Loucy (cell line): Measurements from ENCODE around the gene ATF7.
A peak's percentile ranks its signal among the peaks of the same experiment; 100 is the strongest.

Experiments used
- H2AFZ ChIP-seq: fragments of 200-600 bp; sonication (generic); 2 replicates; pipeline ENCODE4 v1.6.0; 2016; ENCODE audit warnings: antibody characterized with exemption, mild to moderate bottlenecking, low read length, moderate library complexity
- H3F3A ChIP-seq: fragments of 200-600 bp; 2 replicates; pipeline ENCODE4 v1.6.0; 2016; ENCODE audit warnings: antibody characterized with exemption, low read depth, mild to moderate bottlenecking
- H3K27me3 ChIP-seq: fragments of 200-600 bp; sonication (generic); 2 replicates; pipeline ENCODE4 v1.6.1; 2014; ENCODE audit warnings: low read length, mild to moderate bottlenecking; ENCODE audit not compliant: insufficient read depth, poor library complexity, severe bottlenecking
- H3K36me3 ChIP-seq: fragments of 200-600 bp; sonication (generic); 2 replicates; pipeline ENCODE4 v1.6.1; 2016; ENCODE audit warnings: low read length; ENCODE audit not compliant: insufficient read depth
- H3K4me1 ChIP-seq: fragments of 200-600 bp; sonication (generic); 2 replicates; pipeline ENCODE4 v1.5.1; 2014; ENCODE audit warnings: low read length, mild to moderate bottlenecking; ENCODE audit not compliant: insufficient read depth, poor library complexity, severe bottlenecking
- H3K4me2 ChIP-seq: fragments of 200-600 bp; sonication (generic); 2 replicates; pipeline ENCODE4 v1.6.0; 2014; ENCODE audit warnings: antibody characterized with exemption, low read length, low read depth, mild to moderate bottlenecking; ENCODE audit not compliant: poor library complexity, severe bottlenecking
- H3K4me3 ChIP-seq: fragments of 200-600 bp; sonication (generic); 2 replicates; pipeline ENCODE4 v1.5.1; 2014; ENCODE audit warnings: low read length, mild to moderate bottlenecking, mixed read lengths; ENCODE audit not compliant: poor library complexity, severe bottlenecking
- H3K79me2 ChIP-seq: fragments of 200-600 bp; sonication (generic); 2 replicates; pipeline ENCODE4 v1.6.1; 2014; ENCODE audit warnings: low read length; ENCODE audit not compliant: insufficient read depth
- H3K9ac ChIP-seq: fragments of 200-600 bp; sonication (generic); 2 replicates; pipeline ENCODE4 v1.6.0; 2014; ENCODE audit warnings: mild to moderate bottlenecking, low read depth, low read length, moderate library complexity; ENCODE audit not compliant: poor library complexity, severe bottlenecking
- H3K9me2 ChIP-seq: fragments of 200-600 bp; sonication (generic); replicated peaks from 2 replicates; pipeline ENCODE4 v1.6.1; 2016; ENCODE audit warnings: low read depth, low read length, mixed read lengths
- H3K9me3 ChIP-seq: fragments of 200-600 bp; sonication (generic); 2 replicates; pipeline ENCODE4 v1.6.1; 2014; ENCODE audit warnings: mild to moderate bottlenecking, antibody characterized with exemption, low read length, low read depth; ENCODE audit not compliant: insufficient read depth
- H4K20me1 ChIP-seq: fragments of 200-600 bp; sonication (generic); 2 replicates; pipeline ENCODE4 v1.6.0; 2014; ENCODE audit warnings: antibody characterized with exemption, low read length, mild to moderate bottlenecking; ENCODE audit not compliant: insufficient read depth, poor library complexity, severe bottlenecking
- EZH2phosphoT487 ChIP-seq: fragments of 200-600 bp; IDR thresholded peaks from 2 replicates; pipeline ENCODE4 v1.6.1; 2018; ENCODE audit warnings: antibody characterized with exemption, mild to moderate bottlenecking, moderate library complexity, borderline replicate concordance
- TF ChIP-seq, protein P1 (sequence below): fragments of 200-600 bp; sonication (generic); conservative IDR thresholded peaks from 2 replicates; pipeline ENCODE4 v1.5.1; 2014; ENCODE audit warnings: mild to moderate bottlenecking, antibody characterized with exemption, low read length

ATF7 gene

DNA sequence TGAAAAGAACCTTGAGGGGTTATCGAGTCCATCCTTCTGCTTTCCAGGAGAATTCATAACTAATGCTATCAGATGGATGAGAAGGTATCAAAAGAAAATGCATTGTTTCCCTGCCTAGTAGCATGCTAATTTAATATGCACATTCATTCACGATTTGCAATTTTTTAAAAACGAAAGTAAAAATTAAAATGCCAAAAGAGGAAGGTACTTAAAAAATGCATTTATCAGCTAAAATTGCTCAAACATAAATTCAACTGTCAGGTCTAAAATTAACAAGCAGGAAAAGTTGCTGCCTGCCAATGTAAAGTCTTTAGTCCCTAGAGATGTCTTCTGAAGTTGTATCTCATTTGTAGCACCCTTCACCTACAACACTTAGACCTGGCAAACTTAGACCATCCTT lies 7.9 kb downstream of the ATF7 start:
- peaks cover 24% of the 10 kb centered on the region for H3K4me1 ChIP-seq

GRCh38 chr12:53617700-53618099 lies 8.5 kb downstream of the ATF7 start:
- no peaks in the 10 kb centered on the region for H3K36me3 ChIP-seq
- H3F3A ChIP-seq = no peaks in the 10 kb centered on the region
- no peak for TF ChIP-seq EZH2phosphoT487
- TF ChIP-seq, protein P1, sequence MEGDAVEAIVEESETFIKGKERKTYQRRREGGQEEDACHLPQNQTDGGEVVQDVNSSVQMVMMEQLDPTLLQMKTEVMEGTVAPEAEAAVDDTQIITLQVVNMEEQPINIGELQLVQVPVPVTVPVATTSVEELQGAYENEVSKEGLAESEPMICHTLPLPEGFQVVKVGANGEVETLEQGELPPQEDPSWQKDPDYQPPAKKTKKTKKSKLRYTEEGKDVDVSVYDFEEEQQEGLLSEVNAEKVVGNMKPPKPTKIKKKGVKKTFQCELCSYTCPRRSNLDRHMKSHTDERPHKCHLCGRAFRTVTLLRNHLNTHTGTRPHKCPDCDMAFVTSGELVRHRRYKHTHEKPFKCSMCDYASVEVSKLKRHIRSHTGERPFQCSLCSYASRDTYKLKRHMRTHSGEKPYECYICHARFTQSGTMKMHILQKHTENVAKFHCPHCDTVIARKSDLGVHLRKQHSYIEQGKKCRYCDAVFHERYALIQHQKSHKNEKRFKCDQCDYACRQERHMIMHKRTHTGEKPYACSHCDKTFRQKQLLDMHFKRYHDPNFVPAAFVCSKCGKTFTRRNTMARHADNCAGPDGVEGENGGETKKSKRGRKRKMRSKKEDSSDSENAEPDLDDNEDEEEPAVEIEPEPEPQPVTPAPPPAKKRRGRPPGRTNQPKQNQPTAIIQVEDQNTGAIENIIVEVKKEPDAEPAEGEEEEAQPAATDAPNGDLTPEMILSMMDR = no peak
- no peak overlapping the region for H2AFZ ChIP-seq
- no peaks in the 10 kb centered on the region for H3K9me2 ChIP-seq
- no peaks in the 10 kb centered on the region for H3K27me3 ChIP-seq
- H3K9me3 ChIP-seq = no peaks in the 10 kb centered on the region
- peaks cover 65% of the 10 kb centered on the region for H3K79me2 ChIP-seq
- H3K4me3 ChIP-seq = peak overlapping the region; percentile 41
- peak overlapping the region; percentile 62 for H3K4me2 ChIP-seq
- H4K20me1 ChIP-seq = no peaks in the 10 kb centered on the region
- peaks cover 18% of the 10 kb centered on the region for H3K4me1 ChIP-seq
- H3K9ac ChIP-seq = peak overlapping the region; percentile 6

More for the DNA sequence above, 7.9 kb downstream of the ATF7 start:
- Histone ChIP-seq H4K20me1 (no peaks in the 10 kb centered on the region), H3K27me3 (no peaks in the 10 kb centered on the region), H3K9me3 (no peaks in the 10 kb centered on the region), H2AFZ (no peak overlapping the region), H3F3A (no peaks in the 10 kb centered on the region), H3K79me2 (peaks cover 70% of the 10 kb centered on the region), H3K4me3 (peak overlapping the region; percentile 41), H3K9me2 (no peaks in the 10 kb centered on the region), H3K9ac (peak overlapping the region; percentile 6), H3K36me3 (no peaks in the 10 kb centered on the region), H3K4me2 (peak overlapping the region; percentile 62)
- TF ChIP-seq, protein P1 = no peak
- TF ChIP-seq EZH2phosphoT487 = no peak

- H3K4me2 ChIP-seq = no peak overlapping the region
- peaks cover 18% of the 10 kb centered on the region for H3K4me1 ChIP-seq
- peaks cover 62% of the 10 kb centered on the region for H3K79me2 ChIP-seq
Measured at GRCh38 chr12:53616950-53617349, 9.2 kb downstream of the ATF7 start.

More at GRCh38 chr12:53616950-53617349, 9.2 kb downstream of the ATF7 start:
- H4K20me1 ChIP-seq = no peaks in the 10 kb centered on the region
- no peak overlapping the region for H2AFZ ChIP-seq
- no peak overlapping the region for H3K4me3 ChIP-seq
- H3K9me2 ChIP-seq = no peaks in the 10 kb centered on the region
- H3F3A ChIP-seq = no peaks in the 10 kb centered on the region
- H3K9ac ChIP-seq = no peak overlapping the region
- H3K27me3 ChIP-seq = no peaks in the 10 kb centered on the region
- H3K36me3 ChIP-seq = no peaks in the 10 kb centered on the region
- TF ChIP-seq EZH2phosphoT487 = no peak
- TF ChIP-seq, protein P1 = no peak
- H3K9me3 ChIP-seq = no peaks in the 10 kb centered on the region
